ENCODE results near the gene MOGAT3. TPM values are rescaled to one million over a fixed set of nuclear protein-coding genes. Genes with fewer than 3 reads are reported as not detected.
A peak's percentile ranks its signal among the peaks of the same experiment; 100 is the strongest.

The MOGAT3 gene
- 100 to 1,000 TPM in 2 of 4 donors, 10 to 100 TPM in 1, not detected in 1; 91.4 to 195 (median 123) TPM for total RNA-seq

GRCh38 chr7:101200862-101201599, at the start of gene MOGAT3:
Gene MOGAT3 (minus strand): TSS chr7:101201036. CDS start chr7:101200854, 182 bp downstream.
- Histone ChIP-seq H3K27me3 (no peaks in the 10 kb centered on the region), H3K4me3 (peak within 1 kb of the TSS in 3 of 4 donors; percentile 20 to 61 (median 54)), H3K4me1 (peaks cover 0 to 11% (median 4%) of the 10 kb centered on the region in 4 donors), H3K9me3 (no peaks in the 10 kb centered on the region), H3K36me3 (peaks cover 0 to 11% (median 0%) of the 10 kb centered on the region in 3 donors), H3K27ac (peak within 1 kb of the TSS in 3 of 4 donors; percentile 75 to 94 (median 94))
- peak; percentile 94 to 98 for TF ChIP-seq POLR2A (IDR thresholded peaks at IDR 0.05)
- TF ChIP-seq CTCF (IDR thresholded peaks at IDR 0.05) = no peak
- peak in 2 of 3 donors; percentile 91 to 92 for DNase-seq

- H3K27me3 ChIP-seq = no peaks in the 10 kb centered on the region
- peaks cover 3 to 26% (median 4%) of the 10 kb centered on the region in 4 donors for H3K4me1 ChIP-seq
- no peak for DNase-seq
- H3K9me3 ChIP-seq = no peaks in the 10 kb centered on the region
- no peak overlapping the region for H3K4me3 ChIP-seq
- H3K36me3 ChIP-seq = peaks cover 0 to 20% (median 0%) of the 10 kb centered on the region in 3 donors
- TF ChIP-seq CTCF (IDR thresholded peaks at IDR 0.05) = no peak
- no peak for TF ChIP-seq POLR2A (IDR thresholded peaks at IDR 0.05)
- no peak overlapping the region for H3K27ac ChIP-seq
These were observed 49.5 kb upstream of the MOGAT3 start for GRCh38 chr7:101250324-101250723.

GRCh38 chr7:101248276-101248675, 47.4 kb upstream of the MOGAT3 start:
- H3K27ac ChIP-seq = no peak overlapping the region
- H3K9me3 ChIP-seq = no peaks in the 10 kb centered on the region
- peaks cover 0 to 20% (median 0%) of the 10 kb centered on the region in 3 donors for H3K36me3 ChIP-seq
- no peak for DNase-seq
- peaks cover 3 to 35% (median 12%) of the 10 kb centered on the region in 4 donors for H3K4me1 ChIP-seq
- H3K4me3 ChIP-seq = no peak overlapping the region
- TF ChIP-seq POLR2A (IDR thresholded peaks at IDR 0.05) (no peak), CTCF (IDR thresholded peaks at IDR 0.05) (no peak)
- H3K27me3 ChIP-seq = no peaks in the 10 kb centered on the region

GRCh38 chr7:101245147-101245668, 44.4 kb upstream of the MOGAT3 start:
- peaks cover 0 to 16% (median 0%) of the 10 kb centered on the region in 3 donors for H3K36me3 ChIP-seq
- H3K4me1 ChIP-seq = peaks cover 0 to 33% (median 12%) of the 10 kb centered on the region in 4 donors
- H3K4me3 ChIP-seq = peak overlapping the region; percentile 70 to 89 (median 77)
- peak overlapping the region; percentile 93 to 96 (median 96) for H3K27ac ChIP-seq
- no peak for DNase-seq
- TF ChIP-seq CTCF (IDR thresholded peaks at IDR 0.05) = no peak
- peak in 1 of 2 donors; percentile 6 for TF ChIP-seq POLR2A (IDR thresholded peaks at IDR 0.05)
- no peaks in the 10 kb centered on the region for H3K9me3 ChIP-seq
- H3K27me3 ChIP-seq = no peaks in the 10 kb centered on the region

GRCh38 chr7:101244375-101245146, 43.7 kb upstream of the MOGAT3 start, which contains the start of gene FIS1:
Gene FIS1 (minus strand): TSS chr7:101245081. CDS start chr7:101245004, 77 bp downstream.
- H3K9me3 ChIP-seq = no peaks in the 10 kb centered on the region
- H3K4me3 ChIP-seq = peak within 1 kb of the TSS; percentile 70 to 89 (median 77)
- H3K27me3 ChIP-seq = no peaks in the 10 kb centered on the region
- TF ChIP-seq CTCF (IDR thresholded peaks at IDR 0.05) (peak in 5 of 6 experiments; percentile 90 to 97 (median 96)), POLR2A (IDR thresholded peaks at IDR 0.05) (peak; percentile 76 to 85)
- H3K27ac ChIP-seq = peak within 1 kb of the TSS; percentile 93 to 96 (median 96)
- peaks cover 0 to 26% (median 12%) of the 10 kb centered on the region in 4 donors for H3K4me1 ChIP-seq
- peak; percentile 95 to 98 (median 97) for DNase-seq
- H3K36me3 ChIP-seq = peaks cover 0 to 17% (median 0%) of the 10 kb centered on the region in 3 donors
